Lower leg skin (tissue), 4 donors: ENCODE measurements around the gene KCTD6. TPM values are rescaled to one million over a fixed set of nuclear protein-coding genes. Genes with fewer than 3 reads are reported as not detected.

Experiments
- DNase-seq, 2 donors: peaks; one replicate each; pipeline ENCODE4 v3.0.0-alpha.2; 2019; ENCODE audit warnings: low spot score in 2 of 2
- H3K4me3 ChIP-seq: fragments of 200-600 bp; sonication (generic); 2 replicates; pipeline ENCODE4 v1.5.1; 2017; ENCODE audit warnings: mild to moderate bottlenecking, low read depth; ENCODE audit not compliant: poor library complexity, severe bottlenecking
- POLR2A ChIP-seq, 2 donors: fragments of 450-650 bp; IDR thresholded peaks; one replicate each; pipeline ENCODE4 v1.6.1; 2016 to 2017; ENCODE audit warnings: antibody characterized with exemption in 2 of 2, mild to moderate bottlenecking in 1 of 2, moderate library complexity in 1 of 2
- WGBS, 2 donors: methylation state at CpG; one replicate each; pipeline ENCODE4 v1.1.5; 2018; 5-methylcytosine and 5-hydroxymethylcytosine counted together
- intact Hi-C: fragments of 100-400 bp; cut with DNase I; formaldehyde crosslinking; loops from one replicate; pipeline ENCODE4 v1.15.0; 2023; ENCODE audit warnings: low total_unique reads
- total RNA-seq, 4 donors: library from RNA; depleted of rRNA; stranded (reverse); fragments of >200 nt; gene quantifications; one replicate each; pipeline ENCODE4 v1.1.0, GENCODE V29; 2016
- TF ChIP-seq, protein P1 (sequence below), 3 donors: fragments of 450-650 bp; IDR thresholded peaks; one replicate each; pipeline ENCODE4 v1.5.1; 2016; ENCODE audit warnings: antibody characterized with exemption in 3 of 3, mild to moderate bottlenecking in 3 of 3, moderate library complexity in 2 of 3

KCTD6 gene
- total RNA-seq, 4 donors from 2014 or later: 9.4 to 14.8 (median 11.6) TPM

DNA sequence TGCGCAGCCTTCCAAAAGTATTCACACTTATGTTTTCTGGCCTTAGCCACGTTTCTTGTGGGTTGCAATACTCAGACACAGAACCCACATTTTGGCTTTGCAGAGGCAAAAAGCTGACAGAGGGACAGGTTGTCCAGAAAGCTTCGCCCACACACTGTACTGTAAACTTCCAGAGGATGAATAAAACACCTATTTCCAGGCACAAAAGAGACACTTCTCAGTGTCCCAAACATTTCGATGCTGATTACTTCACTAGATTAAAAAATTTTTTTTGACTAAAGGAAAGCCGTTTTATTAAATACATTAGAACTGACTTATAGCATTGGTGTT lies 28.0 kb upstream of the KCTD6 start:
- intact Hi-C loops: no loop called here
- no peak for DNase-seq
- no peak overlapping the region for H3K4me3 ChIP-seq
- 33 to 35% methylated on average over 5 of the region's 5 CpGs for WGBS, 2 donors
- no peak for TF ChIP-seq POLR2A (IDR thresholded peaks at IDR 0.05)
- TF ChIP-seq, protein P1, sequence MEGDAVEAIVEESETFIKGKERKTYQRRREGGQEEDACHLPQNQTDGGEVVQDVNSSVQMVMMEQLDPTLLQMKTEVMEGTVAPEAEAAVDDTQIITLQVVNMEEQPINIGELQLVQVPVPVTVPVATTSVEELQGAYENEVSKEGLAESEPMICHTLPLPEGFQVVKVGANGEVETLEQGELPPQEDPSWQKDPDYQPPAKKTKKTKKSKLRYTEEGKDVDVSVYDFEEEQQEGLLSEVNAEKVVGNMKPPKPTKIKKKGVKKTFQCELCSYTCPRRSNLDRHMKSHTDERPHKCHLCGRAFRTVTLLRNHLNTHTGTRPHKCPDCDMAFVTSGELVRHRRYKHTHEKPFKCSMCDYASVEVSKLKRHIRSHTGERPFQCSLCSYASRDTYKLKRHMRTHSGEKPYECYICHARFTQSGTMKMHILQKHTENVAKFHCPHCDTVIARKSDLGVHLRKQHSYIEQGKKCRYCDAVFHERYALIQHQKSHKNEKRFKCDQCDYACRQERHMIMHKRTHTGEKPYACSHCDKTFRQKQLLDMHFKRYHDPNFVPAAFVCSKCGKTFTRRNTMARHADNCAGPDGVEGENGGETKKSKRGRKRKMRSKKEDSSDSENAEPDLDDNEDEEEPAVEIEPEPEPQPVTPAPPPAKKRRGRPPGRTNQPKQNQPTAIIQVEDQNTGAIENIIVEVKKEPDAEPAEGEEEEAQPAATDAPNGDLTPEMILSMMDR (IDR thresholded peaks at IDR 0.05): no peak

DNA sequence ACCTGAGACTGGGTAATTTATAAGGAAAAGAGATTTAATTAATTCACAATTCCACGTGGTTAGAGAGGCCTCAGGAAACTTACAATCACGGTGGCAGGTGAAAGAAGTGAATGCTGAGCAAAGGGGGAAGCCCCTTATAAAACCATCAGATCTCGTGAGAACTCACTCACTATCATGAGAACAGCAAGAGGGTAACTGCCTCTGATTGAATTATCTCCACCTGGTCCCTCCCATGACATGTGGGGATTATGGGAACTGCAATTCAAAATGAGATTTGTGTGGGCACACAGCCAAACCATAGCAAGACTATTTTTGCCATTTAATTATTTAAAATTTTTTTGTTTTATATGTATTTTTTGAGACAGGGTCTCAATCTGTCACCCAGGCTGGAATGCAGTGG lies 27.0 kb upstream of the KCTD6 start:
- WGBS, 2 donors: 57 to 65% methylated on average over 3 of the region's 3 CpGs

DNA sequence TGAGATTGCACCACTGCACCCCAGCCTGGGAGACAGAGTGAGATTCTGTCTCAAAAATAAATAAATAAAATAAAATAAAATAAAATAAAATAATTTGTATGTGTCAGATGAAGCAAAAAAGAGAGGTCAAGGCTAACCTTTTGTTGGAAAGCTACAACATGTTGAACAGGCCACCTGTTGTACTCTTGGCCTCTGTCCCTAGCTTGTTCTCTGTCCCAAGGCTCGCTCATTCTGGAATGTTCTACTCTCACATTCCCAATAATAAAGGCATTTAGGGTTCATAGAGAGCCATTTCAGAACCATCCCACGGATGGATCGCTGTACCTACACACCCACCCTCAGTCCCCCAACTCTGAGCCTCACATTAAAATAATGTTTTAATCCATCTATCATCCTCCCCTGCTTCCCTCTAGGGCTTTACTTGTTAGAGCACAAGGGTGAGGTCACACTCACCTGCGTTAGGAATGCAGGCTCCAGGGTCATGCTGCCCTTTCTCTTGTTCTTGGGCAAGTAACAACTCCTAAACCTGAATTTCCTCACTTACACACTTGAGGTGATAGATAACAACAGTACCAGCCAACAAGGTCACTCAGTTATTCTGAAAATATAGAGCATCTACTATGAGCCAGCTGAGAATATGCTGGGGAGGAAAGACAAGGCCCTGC lies 24.9 kb upstream of the KCTD6 start:
- H3K4me3 ChIP-seq: no peak overlapping the region
- TF ChIP-seq, protein P1 (IDR thresholded peaks at IDR 0.05): no peak
- no peak for TF ChIP-seq POLR2A (IDR thresholded peaks at IDR 0.05)
- DNase-seq: peak in 1 of 2 donors; percentile 18
- WGBS, 2 donors: 85 to 91% methylated on average over 4 of the region's 4 CpGs
- intact Hi-C loops: no loop called here

More for the DNA sequence above, 27.0 kb upstream of the KCTD6 start:
- TF ChIP-seq, protein P1 (IDR thresholded peaks at IDR 0.05): no peak
- TF ChIP-seq POLR2A (IDR thresholded peaks at IDR 0.05): no peak
- no peak overlapping the region for H3K4me3 ChIP-seq
- intact Hi-C loops: no loop called here
- DNase-seq: no peak

DNA sequence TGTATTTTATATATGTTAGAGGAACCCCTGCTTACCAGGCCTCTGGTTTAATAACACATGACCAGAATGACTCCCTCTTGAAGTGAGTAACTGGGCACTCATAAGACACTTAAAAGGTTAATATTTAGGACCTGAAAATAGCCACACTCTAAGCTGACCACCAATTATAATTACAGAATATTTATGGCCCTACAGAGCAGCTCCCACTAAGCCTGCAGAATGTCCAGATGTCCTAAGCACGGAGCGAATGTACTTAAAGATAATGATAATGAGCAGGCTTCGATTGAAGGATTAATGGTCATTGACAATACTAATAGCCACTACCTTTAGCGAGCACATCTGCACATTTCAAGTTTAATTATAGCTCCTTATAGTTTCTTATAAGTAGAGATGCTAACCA lies 22.8 kb upstream of the KCTD6 start:
- intact Hi-C loops: no loop called here
- no peak overlapping the region for H3K4me3 ChIP-seq
- DNase-seq: no peak
- 85 to 89% methylated on average over 4 of the region's 4 CpGs for WGBS, 2 donors
- TF ChIP-seq POLR2A (IDR thresholded peaks at IDR 0.05): no peak
- TF ChIP-seq, protein P1 (IDR thresholded peaks at IDR 0.05): no peak

DNA sequence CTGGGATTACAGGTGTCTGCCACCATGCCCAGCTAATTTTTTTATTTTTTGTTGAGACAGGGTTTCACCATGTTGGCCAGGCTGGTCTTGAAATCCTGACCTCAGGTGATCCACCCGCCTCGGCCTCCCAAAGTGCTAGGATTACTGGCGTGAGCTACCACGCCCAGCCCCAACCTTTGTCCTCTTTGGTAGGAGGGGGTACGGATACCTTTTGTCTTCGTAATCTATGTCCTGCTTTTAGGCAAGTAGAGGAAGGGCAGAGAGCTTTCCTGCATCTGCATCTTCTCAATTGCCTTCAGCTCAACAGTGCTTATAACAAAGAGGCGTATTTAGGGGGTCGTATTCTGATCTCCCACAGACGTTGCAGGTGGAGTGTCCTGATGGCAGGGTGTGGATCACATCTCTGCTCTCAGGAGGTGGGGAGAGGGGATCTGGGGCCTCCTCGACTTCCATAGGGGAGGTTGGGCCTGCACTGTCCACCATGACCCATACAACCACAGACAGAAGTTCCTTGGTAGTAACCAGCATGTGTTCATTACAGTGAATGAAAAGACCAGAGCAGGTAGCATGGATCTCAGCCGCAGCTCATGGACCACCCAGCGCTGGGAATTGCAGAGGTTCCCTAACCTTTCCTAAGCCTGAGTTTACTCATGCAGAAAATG lies 21.4 kb upstream of the KCTD6 start:
- TF ChIP-seq, protein P1 (IDR thresholded peaks at IDR 0.05): no peak
- TF ChIP-seq POLR2A (IDR thresholded peaks at IDR 0.05): no peak
- peak in 1 of 2 donors; percentile 68 for DNase-seq
- WGBS, 2 donors: 92 to 98% methylated on average over 11 to 12 of the region's 12 CpGs
- intact Hi-C loops: no loop called here
- no peak overlapping the region for H3K4me3 ChIP-seq
